OCI-LY3 (cell line): Measurements from ENCODE around the gene MATCAP1.

ENCODE experiments used
- H2AFZ ChIP-seq: fragments of 200-600, 300-600 bp; shearing (Covaris generic); 2 replicates; pipeline ENCODE4 v1.6.0; 2014; ENCODE audit warnings: antibody characterized with exemption, low read depth, low read length
- H3K27ac ChIP-seq: fragments of 200-600, 300-600 bp; sonication (generic); 2 replicates; pipeline ENCODE4 v1.5.1; 2014; ENCODE audit warnings: mild to moderate bottlenecking, low read length, moderate library complexity, mixed read lengths
- H3K27me3 ChIP-seq: fragments of 200-600, 300-600 bp; sonication (generic); 2 replicates; pipeline ENCODE4 v1.6.1; 2014; ENCODE audit warnings: low read depth, low read length, mixed read lengths
- H3K36me3 ChIP-seq: fragments of 200-600, 300-600 bp; sonication (generic); replicated peaks from 2 replicates; pipeline ENCODE3; 2014; ENCODE audit warnings: low read depth, low read length, mixed read lengths
- H3K4me1 ChIP-seq: fragments of 300-600, 200-600 bp; sonication (generic); 2 replicates; pipeline ENCODE4 v1.6.1; 2014; ENCODE audit warnings: low read length, mixed read lengths
- H3K4me2 ChIP-seq: fragments of 200-600, 300-600 bp; sonication (generic); 2 replicates; pipeline ENCODE4 v1.6.1; 2014; ENCODE audit warnings: low read length, mixed read lengths
- H3K4me3 ChIP-seq: fragments of 300-600, 200-600 bp; sonication (generic); 2 replicates; pipeline ENCODE4 v1.5.1; 2014; ENCODE audit warnings: antibody characterized with exemption, mild to moderate bottlenecking, low read length, moderate library complexity
- H3K79me2 ChIP-seq: fragments of 300-600, 200-600 bp; shearing (Covaris generic); 2 replicates; pipeline ENCODE4 v1.6.1; 2014; ENCODE audit warnings: mild to moderate bottlenecking, low read length, mixed read lengths
- H3K9ac ChIP-seq: fragments of 300-600, 200-600 bp; shearing (Covaris generic); 2 replicates; pipeline ENCODE4 v1.6.0; 2014; ENCODE audit warnings: mild to moderate bottlenecking, low read length, moderate library complexity
- H3K9me3 ChIP-seq: fragments of 200-600, 300-600 bp; shearing (Covaris generic); 2 replicates; pipeline ENCODE4 v1.6.1; 2014; ENCODE audit warnings: low read length, mixed read lengths; ENCODE audit not compliant: insufficient read depth
- H4K20me1 ChIP-seq: fragments of 200-600, 300-600 bp; sonication (generic); 2 replicates; pipeline ENCODE4 v1.6.1; 2016; ENCODE audit warnings: low read length, mixed read lengths; ENCODE audit not compliant: insufficient read depth
- EZH2phosphoT487 ChIP-seq: fragments of 200-600 bp; shearing (Covaris generic); IDR thresholded peaks from 2 replicates; pipeline ENCODE4 v1.6.1; 2018; ENCODE audit warnings: antibody characterized with exemption, mixed run types, low read depth
- TF ChIP-seq, protein P1 (sequence below): fragments of 200-600, 300-600 bp; sonication (generic); IDR thresholded peaks from 2 replicates; pipeline ENCODE4 v1.5.1; 2014; ENCODE audit warnings: antibody characterized with exemption, low read length, low read depth

The MATCAP1 gene

DNA sequence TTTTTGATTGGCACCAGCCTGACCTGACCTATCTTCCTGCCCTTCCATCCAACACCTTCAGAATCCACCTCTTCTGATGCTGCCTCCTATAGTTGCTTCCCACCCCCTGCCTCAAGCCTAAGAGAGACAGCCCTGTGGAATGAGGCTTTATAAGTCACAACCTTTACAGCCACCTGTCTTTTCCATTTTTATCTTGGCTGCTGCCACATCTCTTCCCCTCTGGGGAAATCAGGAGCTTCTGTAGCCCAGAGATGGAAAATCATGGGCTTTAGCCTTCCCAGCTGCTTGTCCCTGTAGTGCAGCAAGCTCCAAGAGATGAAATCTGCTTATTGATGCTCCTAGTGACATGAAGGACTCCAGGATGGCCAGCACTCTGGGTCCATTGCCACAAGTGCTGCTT lies 55.3 kb downstream of the MATCAP1 start:
- Histone ChIP-seq H3K27me3 (no peaks in the 10 kb centered on the region), H4K20me1 (no peaks in the 10 kb centered on the region; the same call in 1 of the 2 replicates), H3K4me1 (no peaks in the 10 kb centered on the region), H3K79me2 (no peaks in the 10 kb centered on the region), H3K4me3 (no peak overlapping the region), H3K36me3 (peaks cover 23% of the 10 kb centered on the region), H3K9me3 (no peaks in the 10 kb centered on the region), H3K4me2 (no peak overlapping the region), H3K9ac (no peak overlapping the region), H2AFZ (no peak overlapping the region), H3K27ac (no peak overlapping the region)
- TF ChIP-seq, protein P1, sequence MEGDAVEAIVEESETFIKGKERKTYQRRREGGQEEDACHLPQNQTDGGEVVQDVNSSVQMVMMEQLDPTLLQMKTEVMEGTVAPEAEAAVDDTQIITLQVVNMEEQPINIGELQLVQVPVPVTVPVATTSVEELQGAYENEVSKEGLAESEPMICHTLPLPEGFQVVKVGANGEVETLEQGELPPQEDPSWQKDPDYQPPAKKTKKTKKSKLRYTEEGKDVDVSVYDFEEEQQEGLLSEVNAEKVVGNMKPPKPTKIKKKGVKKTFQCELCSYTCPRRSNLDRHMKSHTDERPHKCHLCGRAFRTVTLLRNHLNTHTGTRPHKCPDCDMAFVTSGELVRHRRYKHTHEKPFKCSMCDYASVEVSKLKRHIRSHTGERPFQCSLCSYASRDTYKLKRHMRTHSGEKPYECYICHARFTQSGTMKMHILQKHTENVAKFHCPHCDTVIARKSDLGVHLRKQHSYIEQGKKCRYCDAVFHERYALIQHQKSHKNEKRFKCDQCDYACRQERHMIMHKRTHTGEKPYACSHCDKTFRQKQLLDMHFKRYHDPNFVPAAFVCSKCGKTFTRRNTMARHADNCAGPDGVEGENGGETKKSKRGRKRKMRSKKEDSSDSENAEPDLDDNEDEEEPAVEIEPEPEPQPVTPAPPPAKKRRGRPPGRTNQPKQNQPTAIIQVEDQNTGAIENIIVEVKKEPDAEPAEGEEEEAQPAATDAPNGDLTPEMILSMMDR: no peak
- no peak for TF ChIP-seq EZH2phosphoT487
